GM06990 (cell line): ENCODE data around the gene CTDSPL2.
A peak's percentile ranks its signal among the peaks of the same experiment; 100 is the strongest.

Experiments used
- DNase-seq: peaks from one replicate; pipeline ENCODE4 v3.0.0-alpha.2; 2011; ENCODE audit not compliant: insufficient read length; ENCODE audit errors: extremely low read depth
- H3K27me3 ChIP-seq: replicated peaks from 2 replicates; pipeline ENCODE4 v1.6.0; 2011; ENCODE audit warnings: low read length; ENCODE audit not compliant: control insufficient read depth, insufficient read depth
- H3K36me3 ChIP-seq: 2 replicates; pipeline ENCODE4 v1.5.1; 2011; ENCODE audit warnings: low read length; ENCODE audit not compliant: control insufficient read depth, insufficient read depth
- H3K4me3 ChIP-seq: replicated peaks from 2 replicates; pipeline ENCODE4 v1.5.1; 2011; ENCODE audit warnings: low read depth, mild to moderate bottlenecking, control low read depth, low read length
- CTCF ChIP-seq: IDR thresholded peaks from 2 replicates; pipeline ENCODE4 v1.5.1; 2011; ENCODE audit warnings: low read length, control low read depth, mild to moderate bottlenecking, inconsistent platforms; ENCODE audit not compliant: insufficient read depth, poor library complexity, severe bottlenecking

Gene CTDSPL2

DNA sequence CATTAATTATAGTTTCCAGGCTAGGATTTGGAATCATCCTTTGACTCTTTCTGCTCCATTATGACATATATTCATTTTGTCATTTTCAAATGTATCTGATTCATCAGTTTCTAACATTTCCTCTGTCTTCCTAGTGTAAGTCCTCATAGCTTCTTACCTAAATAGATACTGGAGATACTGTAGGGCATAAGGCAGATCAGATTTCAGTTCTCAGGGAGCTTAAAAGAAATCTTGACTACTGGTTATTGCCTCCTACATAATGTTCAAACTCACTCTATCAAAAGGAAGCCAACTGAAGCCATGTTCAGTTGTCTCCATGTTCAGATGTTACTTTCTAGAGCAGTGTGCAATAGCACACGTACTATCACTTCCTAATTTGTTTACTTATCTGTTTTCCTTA, 29.6 kb upstream of the CTDSPL2 start:
- no peak for TF ChIP-seq CTCF

DNA sequence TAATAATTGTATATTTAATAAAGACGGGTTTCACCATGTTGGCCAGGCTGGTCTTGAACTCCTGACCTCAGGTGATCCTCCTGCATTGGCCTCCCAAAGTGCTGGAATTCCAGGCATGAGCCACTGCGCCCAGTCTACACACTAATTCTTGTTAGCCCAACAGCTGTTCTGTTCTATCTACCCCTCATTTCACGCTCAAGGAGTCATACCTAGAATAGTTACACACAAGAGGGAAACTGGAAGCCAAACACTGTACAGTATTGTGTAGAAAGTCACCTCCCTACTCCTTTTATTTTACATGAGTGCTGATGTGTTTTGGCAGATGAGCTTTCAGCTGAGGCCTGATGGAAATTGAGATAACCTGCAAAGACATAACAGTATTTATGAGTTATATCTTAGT, 13.4 kb upstream of the CTDSPL2 start:
- peak; percentile 26 for DNase-seq
- no peaks in the 10 kb centered on the region for H3K27me3 ChIP-seq
- H3K36me3 ChIP-seq = no peaks in the 10 kb centered on the region
- H3K4me3 ChIP-seq = no peak overlapping the region
- no peak for TF ChIP-seq CTCF

More for the DNA sequence above, 29.6 kb upstream of the CTDSPL2 start:
- no peak for DNase-seq
- no peaks in the 10 kb centered on the region; the same call in 1 of the 2 replicates for H3K36me3 ChIP-seq
- no peak overlapping the region for H3K4me3 ChIP-seq
- H3K27me3 ChIP-seq = no peaks in the 10 kb centered on the region

DNA sequence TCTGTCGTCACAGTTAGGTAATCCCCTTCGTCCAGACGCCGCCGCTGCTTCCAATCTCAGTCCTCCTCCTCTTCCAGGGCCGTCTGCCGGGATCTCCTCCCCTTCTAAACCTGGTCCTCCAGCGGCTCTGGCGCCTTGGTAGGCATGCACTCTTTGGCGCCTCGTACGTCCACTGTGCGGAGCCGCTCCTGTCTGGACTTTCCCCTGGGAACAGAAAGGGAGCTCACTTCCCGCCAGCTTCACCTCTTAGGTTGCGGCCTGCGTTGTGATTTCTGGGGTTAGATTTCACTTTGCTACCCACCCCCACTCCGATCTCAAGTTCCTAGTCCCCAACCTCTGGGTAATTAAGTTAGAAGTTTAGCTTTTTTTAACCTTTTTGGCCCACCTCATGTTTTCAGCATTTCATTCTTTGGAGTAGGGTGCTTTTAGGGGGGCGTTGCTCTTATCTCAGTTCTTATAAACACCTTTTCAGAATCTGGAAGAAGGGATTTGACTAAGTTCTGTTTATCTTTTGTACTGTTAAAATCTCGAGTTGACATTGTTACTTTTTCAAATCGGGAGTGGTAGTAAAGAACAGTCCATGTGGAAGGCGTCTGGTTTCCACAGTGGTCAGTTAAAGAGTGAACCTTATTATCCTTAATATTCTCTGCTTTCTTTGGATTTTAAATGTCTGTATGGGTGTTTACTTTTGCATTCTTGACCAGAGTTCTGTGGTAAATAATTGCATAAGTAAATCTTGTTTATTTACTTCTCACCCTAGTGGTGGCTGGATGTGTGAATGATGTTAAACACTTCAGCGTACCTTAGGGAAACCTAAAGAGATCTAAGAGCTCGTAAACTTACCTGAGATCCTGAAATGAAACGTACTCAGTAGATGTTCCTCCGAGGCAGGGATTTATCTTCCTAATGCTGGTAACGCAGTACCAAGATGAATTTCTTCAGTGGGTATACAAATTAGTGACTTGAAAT, 611 bp downstream of the CTDSPL2 start:
- H3K4me3 ChIP-seq = peak overlapping the region; percentile 99
- TF ChIP-seq CTCF = no peak
- H3K27me3 ChIP-seq = no peaks in the 10 kb centered on the region
- no peaks in the 10 kb centered on the region for H3K36me3 ChIP-seq
- DNase-seq = no peak

DNA sequence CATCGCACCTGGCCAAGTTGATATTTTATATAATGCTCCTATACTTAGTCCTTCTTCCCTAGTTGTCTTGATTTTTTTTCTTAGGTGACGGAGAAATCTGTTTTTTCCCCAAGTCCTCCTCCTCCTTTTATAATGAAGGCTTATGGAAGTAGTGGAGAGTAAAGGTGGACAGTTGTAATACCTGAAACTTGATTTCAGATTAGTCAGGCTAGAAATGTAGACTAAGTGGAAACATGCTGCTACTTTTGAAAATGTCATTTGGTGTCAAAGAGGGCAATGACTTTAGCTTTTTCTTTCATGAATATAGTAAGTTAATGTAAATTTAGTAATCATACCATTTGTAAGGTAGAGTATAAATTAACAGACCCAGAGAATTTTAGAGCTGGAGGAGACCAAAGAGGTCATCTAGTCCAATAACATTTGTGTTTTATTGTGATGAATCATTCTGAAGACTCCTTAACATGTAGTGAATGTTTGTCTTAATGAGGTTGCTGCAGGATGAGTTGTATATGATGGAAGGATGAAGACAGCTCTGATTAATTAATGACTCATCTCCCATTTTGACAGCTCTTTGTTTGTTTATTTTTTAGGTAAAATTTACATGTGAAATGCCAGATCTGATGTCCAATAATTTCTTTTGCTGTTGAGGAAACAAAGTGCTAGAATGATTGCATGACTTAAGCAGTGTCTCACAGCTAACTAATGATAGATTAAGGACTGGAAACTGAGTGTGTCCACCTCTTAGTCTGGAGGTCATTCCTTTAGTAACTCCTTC, 8.7 kb downstream of the CTDSPL2 start:
- DNase-seq = no peak
- no peak for TF ChIP-seq CTCF
- Histone ChIP-seq H3K27me3 (no peaks in the 10 kb centered on the region), H3K4me3 (no peak overlapping the region), H3K36me3 (no peaks in the 10 kb centered on the region; the same call in 1 of the 2 replicates)

- no peak for DNase-seq
- Histone ChIP-seq H3K4me3 (no peak overlapping the region), H3K27me3 (no peaks in the 10 kb centered on the region), H3K36me3 (no peaks in the 10 kb centered on the region; the same call in 1 of the 2 replicates)
- no peak for TF ChIP-seq CTCF
These were observed 11.0 kb downstream of the CTDSPL2 start for GRCh38 chr15:44438402-44438801.
